Naive thymus-derived CD8-positive, alpha-beta T cell (primary cell): Measurements from ENCODE around the gene GHRH. TPM values are rescaled to one million over a fixed set of nuclear protein-coding genes. Genes with fewer than 3 reads are reported as not detected.

Source experiments
- ATAC-seq, 2 donors: fragments of 150-1000 bp; cut with Tn5 transposase in 1 of 2; sonication (Bioruptor Pico), chemical (Tn5 transposase) in 1 of 2; 1 replicate in 1 of 2; 2 replicates in 1 of 2; pipeline ENCODE4 v1.10.0; 2021; ENCODE audit warnings: mild to moderate bottlenecking in 2 of 2, moderate library complexity in 2 of 2
- POLR2A ChIA-PET: fragments of 350-600 bp; sonication (Branson Sonifier 250); formaldehyde crosslinking; loops from one replicate; lab custom pipeline; 2021; ENCODE audit warnings: antibody characterized with exemption; lab: Charles Lee
- DNase-seq, 10 donors: peaks; one replicate each; pipeline versions ENCODE4 v3.0.0 to v3.0.0-alpha.2; 2020 to 2022
- H3K27ac Mint-ChIP-seq, 10 donors: one replicate each; pipeline ENCODE4 v1.8.0; 2020 to 2022; ENCODE audit warnings: mild to moderate bottlenecking in 10 of 10, mixed read lengths in 10 of 10, moderate library complexity in 4 of 10, inconsistent platforms in 1 of 10
- H3K27me3 Mint-ChIP-seq, 5 donors: one replicate each; pipeline ENCODE4 v1.8.0; 2021 to 2022; ENCODE audit warnings: mixed read lengths in 5 of 5
- H3K36me3 Mint-ChIP-seq, 3 donors: one replicate each; pipeline ENCODE4 v1.8.0; 2020 to 2022; ENCODE audit warnings: mixed read lengths in 3 of 3, mild to moderate bottlenecking in 2 of 3, inconsistent platforms in 1 of 3
- H3K4me1 Mint-ChIP-seq, 4 donors: one replicate each; pipeline ENCODE4 v1.8.0; 2021 to 2022; ENCODE audit warnings: mixed read lengths in 4 of 4
- H3K4me3 Mint-ChIP-seq, 10 donors: one replicate each; pipeline ENCODE4 v1.8.0; 2020 to 2022; ENCODE audit warnings: mild to moderate bottlenecking in 10 of 10, mixed read lengths in 10 of 10, moderate library complexity in 6 of 10, inconsistent platforms in 1 of 10
- H3K9me3 Mint-ChIP-seq, 9 donors: one replicate each; pipeline ENCODE4 v1.8.0; 2020 to 2022; ENCODE audit warnings: mixed read lengths in 9 of 9, mild to moderate bottlenecking in 3 of 9, inconsistent platforms in 1 of 9, moderate library complexity in 1 of 9
- polyA plus RNA-seq, 3 donors: library from polyadenylated mRNA; unstranded; fragments of 300-500 nt; fragmentation: Illumina TruSeq; gene quantifications; one replicate each; pipeline ENCODE4 v1.2.3, GENCODE V29; 2021
- total RNA-seq, 8 experiments: library from RNA in 2 of 8; stranded (reverse) in 2 of 8; gene quantifications; one replicate each; pipeline ENCODE4 v1.2.3 and lab custom pipeline; 2021 to 2026

GHRH gene
- total and polyA plus RNA-seq, 5 experiments from 2014 or later: not detected

GRCh38 chr20:37254114-37254878, 7.3 kb downstream of the GHRH start:
- Mint-ChIP-seq H3K9me3 (peaks cover 0 to 6% (median 0%) of the 10 kb centered on the region in 9 donors), H3K36me3 (no peaks in the 10 kb centered on the region), H3K27ac (no peak overlapping the region), H3K4me3 (no peak overlapping the region), H3K4me1 (no peaks in the 10 kb centered on the region), H3K27me3 (peaks cover 0 to 6% (median 2%) of the 10 kb centered on the region in 5 donors)
- POLR2A ChIA-PET: no interaction called here
- DNase-seq: no peak
- no peak for ATAC-seq

GRCh38 chr20:37253087-37253486, 8.5 kb downstream of the GHRH start:
- ATAC-seq (no peak), DNase-seq (no peak)
- no peak overlapping the region for H3K27ac Mint-ChIP-seq
- POLR2A ChIA-PET: interaction anchor here (0.6 kb wide), 1 partner anchor 1698 kb away, joined by 4 read pairs; no protein-coding TSS in a partner anchor
- peaks cover 0 to 2% (median 0%) of the 10 kb centered on the region in 4 donors for H3K4me1 Mint-ChIP-seq
- H3K9me3 Mint-ChIP-seq: peaks cover 0 to 6% (median 0%) of the 10 kb centered on the region in 9 donors
- H3K4me3 Mint-ChIP-seq: no peak overlapping the region
- H3K27me3 Mint-ChIP-seq: peaks cover 0 to 5% (median 0%) of the 10 kb centered on the region in 5 donors
- H3K36me3 Mint-ChIP-seq: no peaks in the 10 kb centered on the region

DNA sequence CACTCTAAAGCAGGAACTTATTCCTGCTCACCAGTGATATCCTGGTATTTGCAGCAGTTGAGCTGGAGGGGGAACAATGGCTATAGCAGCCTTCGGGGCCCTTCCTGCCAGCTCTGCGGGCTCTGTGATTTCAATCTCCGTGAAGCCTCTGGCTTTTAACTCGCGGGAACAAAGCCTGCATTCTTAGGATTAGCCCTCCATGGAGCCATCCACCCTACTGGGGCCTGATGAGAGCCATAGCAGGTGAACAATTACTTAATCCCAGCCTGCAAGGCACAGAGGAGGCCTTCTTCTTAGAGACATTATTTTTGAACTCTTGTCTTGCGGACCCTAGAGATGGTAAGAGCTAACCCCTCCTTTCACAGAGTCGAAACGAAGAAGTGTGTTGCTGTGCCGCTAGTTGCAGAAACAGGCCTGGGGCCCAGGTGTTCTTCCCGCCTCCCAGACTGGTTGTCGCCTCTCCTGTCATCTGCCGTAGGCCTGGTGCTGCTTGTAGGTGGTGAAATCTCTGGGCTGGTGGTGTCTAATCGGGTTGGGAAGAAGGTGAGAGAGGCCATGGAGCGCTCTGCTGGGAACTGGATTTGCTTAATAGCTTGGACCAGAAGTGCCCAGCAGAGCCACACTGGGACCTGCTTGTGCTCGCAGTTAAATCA, 9.7 kb downstream of the GHRH start:
- Mint-ChIP-seq H3K4me1 (peaks cover 0 to 2% (median 0%) of the 10 kb centered on the region in 4 donors), H3K36me3 (no peaks in the 10 kb centered on the region), H3K27ac (peak overlapping the region in 1 of 10 donors; percentile 34), H3K4me3 (no peak overlapping the region), H3K9me3 (peaks cover 0 to 6% (median 0%) of the 10 kb centered on the region in 9 donors), H3K27me3 (peaks cover 0 to 5% (median 0%) of the 10 kb centered on the region in 5 donors)
- ATAC-seq (no peak), DNase-seq (no peak)
- POLR2A ChIA-PET: no interaction called here

DNA sequence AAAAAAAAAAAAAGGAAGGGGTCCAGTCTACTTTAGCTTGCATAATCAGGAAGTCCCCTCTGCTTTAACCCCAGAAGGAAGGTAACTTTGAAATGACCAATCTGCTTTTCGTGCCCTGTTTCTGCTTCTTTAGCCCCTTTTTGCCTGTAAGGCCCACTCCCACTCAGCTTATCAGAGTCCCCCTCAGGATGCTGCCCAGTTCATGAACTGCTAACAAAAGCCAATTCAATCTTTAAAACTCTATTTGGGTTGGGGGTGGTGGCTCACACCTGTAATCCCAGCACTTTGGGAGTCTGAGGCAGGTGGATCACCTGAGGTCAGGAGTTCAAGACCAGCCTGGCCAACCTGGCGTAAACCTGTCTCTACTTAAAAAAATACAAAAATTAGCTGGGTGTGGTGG, 12.3 kb downstream of the GHRH start:
- Mint-ChIP-seq H3K36me3 (no peaks in the 10 kb centered on the region), H3K27ac (peak overlapping the region in 1 of 10 donors; percentile 65), H3K9me3 (peaks cover 0 to 2% (median 0%) of the 10 kb centered on the region in 9 donors), H3K4me1 (peaks cover 0 to 2% (median 0%) of the 10 kb centered on the region in 4 donors), H3K4me3 (no peak overlapping the region), H3K27me3 (peaks cover 0 to 2% (median 0%) of the 10 kb centered on the region in 5 donors)
- DNase-seq (no peak), ATAC-seq (no peak)
- POLR2A ChIA-PET: interaction anchor here (0.6 kb wide), 1 partner anchor 13 kb away, joined by 6 read pairs; no protein-coding TSS in a partner anchor

DNA sequence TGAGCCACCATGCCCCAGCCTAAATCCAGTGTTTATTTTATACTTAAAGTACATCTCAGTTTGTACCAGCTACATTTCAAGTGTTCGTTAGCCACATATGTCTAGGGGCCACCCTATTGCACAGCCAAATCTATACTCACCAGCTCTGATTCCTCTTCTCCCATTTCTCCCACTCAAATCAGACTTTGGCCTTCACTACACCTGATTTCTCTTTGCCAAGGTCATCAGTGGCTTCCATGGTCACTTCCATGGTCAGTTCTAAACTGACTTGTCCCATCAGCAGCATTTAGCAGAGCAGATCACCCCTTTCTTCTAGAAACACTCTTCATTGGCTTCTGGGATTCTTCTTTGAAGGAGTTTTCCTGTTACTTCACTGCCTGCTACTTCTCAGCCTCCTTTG, 14.1 kb downstream of the GHRH start:
- Mint-ChIP-seq H3K27me3 (no peaks in the 10 kb centered on the region), H3K4me1 (peaks cover 0 to 5% (median 0%) of the 10 kb centered on the region in 4 donors), H3K27ac (no peak overlapping the region), H3K36me3 (peaks cover 0 to 17% (median 0%) of the 10 kb centered on the region in 3 donors), H3K4me3 (no peak overlapping the region), H3K9me3 (no peaks in the 10 kb centered on the region)
- POLR2A ChIA-PET: no interaction called here
- DNase-seq (no peak), ATAC-seq (no peak)

- ATAC-seq (no peak), DNase-seq (no peak)
- Mint-ChIP-seq H3K4me1 (peaks cover 0 to 5% (median 0%) of the 10 kb centered on the region in 4 donors), H3K27me3 (no peaks in the 10 kb centered on the region), H3K27ac (peak overlapping the region in 2 of 10 donors; percentile 20 to 28), H3K9me3 (no peaks in the 10 kb centered on the region), H3K36me3 (peaks cover 0 to 25% (median 0%) of the 10 kb centered on the region in 3 donors), H3K4me3 (no peak overlapping the region)
- POLR2A ChIA-PET: interaction anchor here (0.7 kb wide), 1 partner anchor 974 kb away, joined by 4 read pairs; no protein-coding TSS in a partner anchor
Measured at GRCh38 chr20:37246736-37247135, 14.9 kb downstream of the GHRH start.

GRCh38 chr20:37245216-37246150, 16.1 kb downstream of the GHRH start:
- Mint-ChIP-seq H3K4me3 (no peak overlapping the region), H3K4me1 (peaks cover 0 to 5% (median 0%) of the 10 kb centered on the region in 4 donors), H3K27me3 (no peaks in the 10 kb centered on the region), H3K36me3 (peaks cover 4 to 37% (median 8%) of the 10 kb centered on the region in 3 donors), H3K27ac (peak overlapping the region in 3 of 10 donors; percentile 12 to 29 (median 27)), H3K9me3 (no peaks in the 10 kb centered on the region)
- DNase-seq (no peak), ATAC-seq (no peak)
- POLR2A ChIA-PET: no interaction called here

DNA sequence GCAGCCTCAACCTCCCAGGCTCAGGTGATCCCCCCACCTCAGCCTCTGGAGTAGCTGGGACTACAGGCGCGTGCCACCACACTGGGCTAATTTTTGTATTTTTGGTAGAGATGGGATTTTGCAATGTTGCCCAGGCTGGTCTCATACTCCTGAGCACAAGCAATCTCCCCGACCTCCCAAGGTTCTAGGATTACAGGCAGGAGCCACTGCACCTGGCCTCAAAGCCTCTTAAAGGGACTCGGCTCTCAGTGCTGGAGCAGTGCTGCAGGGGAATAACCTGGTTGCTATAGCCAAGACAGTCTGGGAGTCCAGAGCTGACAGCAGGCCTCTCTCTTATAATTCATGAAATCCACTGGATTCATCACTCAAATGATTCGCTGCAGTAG, 17.0 kb downstream of the GHRH start:
- Mint-ChIP-seq H3K4me1 (peaks cover 0 to 5% (median 0%) of the 10 kb centered on the region in 4 donors), H3K27me3 (no peaks in the 10 kb centered on the region), H3K36me3 (peaks cover 4 to 46% (median 9%) of the 10 kb centered on the region in 3 donors), H3K4me3 (no peak overlapping the region), H3K9me3 (no peaks in the 10 kb centered on the region), H3K27ac (no peak overlapping the region)
- ATAC-seq: no peak
- no peak for DNase-seq
- POLR2A ChIA-PET: no interaction called here

- peak overlapping the region in 2 of 10 donors; percentile 67 to 68 for H3K27ac Mint-ChIP-seq
- no peak for DNase-seq
- H3K36me3 Mint-ChIP-seq: peaks cover 4 to 52% (median 14%) of the 10 kb centered on the region in 3 donors
- no peaks in the 10 kb centered on the region for H3K27me3 Mint-ChIP-seq
- no peak for ATAC-seq
- POLR2A ChIA-PET: no interaction called here
- H3K9me3 Mint-ChIP-seq: no peaks in the 10 kb centered on the region
- peaks cover 0 to 5% (median 0%) of the 10 kb centered on the region in 4 donors for H3K4me1 Mint-ChIP-seq
- H3K4me3 Mint-ChIP-seq: no peak overlapping the region
Measured at GRCh38 chr20:37243937-37244571, 17.6 kb downstream of the GHRH start.

DNA sequence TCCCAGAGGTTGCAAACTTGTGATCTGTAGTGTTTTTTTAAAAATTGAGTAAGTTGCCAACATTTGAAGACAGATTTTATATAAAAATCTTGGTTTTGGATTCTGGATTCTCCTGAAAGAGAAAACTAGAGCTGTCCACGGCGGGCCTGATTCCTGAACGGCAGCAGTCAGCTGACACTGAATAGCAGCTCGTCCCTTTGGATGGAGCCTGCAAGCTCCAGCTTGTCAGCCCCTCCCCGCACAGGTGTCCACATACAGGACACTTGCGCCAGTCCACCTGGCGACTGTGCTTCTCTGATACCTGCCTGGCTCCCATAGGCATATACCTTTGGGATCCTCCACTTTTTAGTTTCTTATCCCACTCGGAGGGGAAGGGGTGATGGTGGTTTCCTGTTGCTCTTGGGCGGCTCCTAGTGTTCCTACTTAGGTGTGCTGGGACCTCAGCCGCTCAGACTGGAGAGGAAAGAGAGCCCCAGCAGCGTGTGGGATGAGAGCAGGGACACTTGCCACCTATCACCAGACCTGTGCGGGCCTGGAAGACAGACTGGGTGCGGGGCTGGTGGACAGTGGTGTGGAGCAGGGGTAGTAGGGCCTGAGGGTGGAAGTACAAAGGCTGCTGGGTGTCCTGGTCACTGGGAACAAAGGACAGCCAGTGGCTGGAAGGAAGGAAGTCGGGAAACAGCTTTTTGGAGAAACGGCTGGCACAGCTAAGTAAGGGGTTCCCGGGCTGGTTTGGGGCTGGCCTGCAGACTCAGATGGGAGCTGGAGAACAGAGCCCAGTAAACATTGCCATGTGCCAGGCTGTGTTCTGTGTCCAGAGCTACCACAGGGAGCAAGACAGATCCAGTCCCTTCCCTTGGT, 18.3 kb downstream of the GHRH start:
- no peak for DNase-seq
- H3K36me3 Mint-ChIP-seq: peaks cover 8 to 59% (median 14%) of the 10 kb centered on the region in 3 donors
- no peaks in the 10 kb centered on the region for H3K9me3 Mint-ChIP-seq
- POLR2A ChIA-PET: no interaction called here
- peaks cover 0 to 4% (median 0%) of the 10 kb centered on the region in 4 donors for H3K4me1 Mint-ChIP-seq
- no peaks in the 10 kb centered on the region for H3K27me3 Mint-ChIP-seq
- ATAC-seq: no peak
- no peak overlapping the region for H3K4me3 Mint-ChIP-seq
- peak overlapping the region in 4 of 10 donors; percentile 60 to 74 (median 64) for H3K27ac Mint-ChIP-seq

GRCh38 chr20:37242503-37242902, 19.1 kb downstream of the GHRH start:
- ATAC-seq: no peak
- POLR2A ChIA-PET: no interaction called here
- no peak overlapping the region for H3K4me3 Mint-ChIP-seq
- H3K9me3 Mint-ChIP-seq: no peaks in the 10 kb centered on the region
- H3K36me3 Mint-ChIP-seq: peaks cover 9 to 66% (median 14%) of the 10 kb centered on the region in 3 donors
- no peaks in the 10 kb centered on the region for H3K27me3 Mint-ChIP-seq
- no peak for DNase-seq
- H3K4me1 Mint-ChIP-seq: peaks cover 0 to 3% (median 0%) of the 10 kb centered on the region in 4 donors
- H3K27ac Mint-ChIP-seq: peak overlapping the region in 1 of 10 donors; percentile 68
